GM12878 (cell line): Measurements from ENCODE around the gene IFITM5. TPM values are rescaled to one million over a fixed set of nuclear protein-coding genes. Genes with fewer than 3 reads are reported as not detected.

Experiments
- ATAC-seq: fragments of 200-7000 bp; cut with Tn5 transposase; 3 replicates; pipeline ENCODE4 v1.9.1; 2020; ENCODE audit warnings: mild to moderate bottlenecking, moderate library complexity
- BruUV-seq: library from RNA; stranded (reverse); fragments of 400-500 nt; replicated peaks from 2 replicates; lab custom pipeline; 2021; lab: Mats Ljungman, UMichigan
- CTCF ChIA-PET: fragments of 300-600 bp; sonication (Branson Sonifier 250); formaldehyde crosslinking; extraction: SDS; loops from one replicate; lab custom pipeline; 2021; ENCODE audit warnings: inconsistent platforms; lab: Yijun Ruan, JAX
- POLR2A ChIA-PET: fragments of 350-600 bp; formaldehyde crosslinking; extraction: SDS; loops from one replicate; lab custom pipeline; 2021; ENCODE audit warnings: inconsistent platforms; lab: Charles Lee
- RAD21 ChIA-PET: fragments of 300-600 bp; sonication (Branson Sonifier 250); formaldehyde crosslinking; loops from one replicate; lab custom pipeline; 2023; ENCODE audit warnings: antibody characterized with exemption; ENCODE audit not compliant: unreplicated experiment; lab: Charles Lee
- SMC1A ChIA-PET: fragments of 300-600 bp; sonication (Branson Sonifier 250); formaldehyde crosslinking; loops from one replicate; lab custom pipeline; 2023; ENCODE audit not compliant: unreplicated experiment, uncharacterized antibody; lab: Charles Lee
- DNase-seq: peaks from one replicate; pipeline ENCODE4 v3.0.0-alpha.2; 2011; ENCODE audit warnings: low read depth, low spot score
- FAIRE-seq: peaks from 3 replicates; lab custom pipeline; 2011; peaks lifted over from hg19 to GRCh38; lab: Jason Lieb, UNC
- H2AFZ ChIP-seq: 2 replicates; pipeline ENCODE4 v1.6.0; 2011; ENCODE audit warnings: low read depth, low read length, control low read depth; ENCODE audit not compliant: control insufficient read depth
- H3K27ac ChIP-seq: 2 replicates; pipeline ENCODE4 v1.5.1; 2011; ENCODE audit warnings: control low read depth; ENCODE audit not compliant: control insufficient read depth, insufficient read depth
- H3K27me3 ChIP-seq, 2 experiments: replicated peaks in 1 of 2; 2 replicates each; pipeline versions ENCODE4 v1.6.0 to v1.6.1; 2011; ENCODE audit warnings: low read length in 1 of 2; ENCODE audit not compliant: control insufficient read depth in 2 of 2, insufficient read depth in 2 of 2
- H3K36me3 ChIP-seq, 2 experiments: 2 replicates each; pipeline ENCODE4 v1.5.1; 2011; ENCODE audit warnings: low read length in 1 of 2; ENCODE audit not compliant: control insufficient read depth in 2 of 2, insufficient read depth in 2 of 2
- H3K4me1 ChIP-seq: 2 replicates; pipeline ENCODE4 v1.6.1; 2011; ENCODE audit warnings: mild to moderate bottlenecking, low read length, moderate library complexity, mixed read lengths; ENCODE audit not compliant: control insufficient read depth, insufficient read depth
- H3K4me2 ChIP-seq: 2 replicates; pipeline ENCODE4 v1.6.0; 2011; ENCODE audit warnings: control low read depth; ENCODE audit not compliant: control insufficient read depth, insufficient read depth
- H3K4me3 ChIP-seq: fragments of 200-600 bp; sonication (generic); 2 replicates; pipeline ENCODE4 v1.5.1; 2016
- H3K79me2 ChIP-seq: 2 replicates; pipeline ENCODE4 v1.6.0; 2011; ENCODE audit warnings: low read length; ENCODE audit not compliant: control insufficient read depth, insufficient read depth
- H3K9ac ChIP-seq: 2 replicates; pipeline ENCODE4 v1.8.0; 2011; ENCODE audit warnings: low read length, control low read depth, mixed read lengths; ENCODE audit not compliant: control insufficient read depth, insufficient read depth
- H3K9me3 ChIP-seq: replicated peaks from 3 replicates; pipeline ENCODE4 v1.5.1; 2011; ENCODE audit warnings: mild to moderate bottlenecking, low read length; ENCODE audit not compliant: control insufficient read depth, insufficient read depth
- H4K20me1 ChIP-seq: 2 replicates; pipeline ENCODE4 v1.6.0; 2011; ENCODE audit not compliant: control insufficient read depth, insufficient read depth
- ATF7 ChIP-seq: fragments of 450-650 bp; IDR thresholded peaks from 2 replicates; pipeline ENCODE4 v1.6.1; 2016; ENCODE audit warnings: low read depth, mild to moderate bottlenecking
- EZH2 ChIP-seq: IDR thresholded peaks from 2 replicates; pipeline ENCODE4 v1.6.1; 2012; ENCODE audit warnings: low read depth, mild to moderate bottlenecking, control low read depth, inconsistent platforms, low read length, borderline replicate concordance; ENCODE audit not compliant: control insufficient read depth
- FOXK2 ChIP-seq: fragments of 450-650 bp; IDR thresholded peaks from 2 replicates; pipeline ENCODE4 v1.6.1; 2017; ENCODE audit warnings: mild to moderate bottlenecking, moderate library complexity
- HDAC2 ChIP-seq: fragments of 200-600 bp; sonication (generic); IDR thresholded peaks from 2 replicates; pipeline ENCODE4 v1.6.1; 2017
- PKNOX1 ChIP-seq: fragments of 450-650 bp; IDR thresholded peaks from 2 replicates; pipeline ENCODE4 v1.6.1; 2016; ENCODE audit warnings: mild to moderate bottlenecking
- SKIL ChIP-seq: fragments of 450-650 bp; IDR thresholded peaks from 2 replicates; pipeline ENCODE4 v1.6.1; 2017; ENCODE audit warnings: mild to moderate bottlenecking, low read depth, inconsistent platforms; ENCODE audit not compliant: poor library complexity, severe bottlenecking
- SUZ12 ChIP-seq: fragments of 200-600 bp; sonication (generic); IDR thresholded peaks from one replicate; pipeline ENCODE4 v1.6.1; 2018; ENCODE audit warnings: antibody characterized with exemption, mild to moderate bottlenecking; ENCODE audit not compliant: unreplicated experiment
- WGBS: methylation state at CpG from one replicate; pipeline ENCODE4 v1.1.6; 2016; ENCODE audit warnings: low lambda C conversion rate; ENCODE audit not compliant: insufficient replicate concordance, insufficient coverage; ENCODE audit errors: missing lambda C conversion rate; 5-methylcytosine and 5-hydroxymethylcytosine counted together
- in situ Hi-C: fragments of 300-500 bp; cut with MboI; formaldehyde crosslinking; loops from 9 replicates; pipeline ENCODE4 v1.14.3; 2018; ENCODE audit warnings: mixed read lengths
- intact Hi-C: fragments of 100-400 bp; cut with micrococcal nuclease; formaldehyde crosslinking; loops from one replicate; pipeline ENCODE4 v1.14.2; 2022; ENCODE audit not compliant: unreplicated experiment
- polyA plus RNA-seq, 11 experiments: library from polyadenylated mRNA; depleted of rRNA in 4 of 11; unstranded in 6 of 11; stranded (reverse) in 5 of 11; fragments of >200 nt; fragmentation: Nextera tagmentation in 4 of 11; fragmentation: Illumina TruSeq in 1 of 11; extraction: Ambion mirVana in 4 of 11; extraction: Trizol in 1 of 11; gene quantifications; 1 replicate in 1 of 11; 2 replicates in 10 of 11; pipeline versions ENCODE4 v1.2.1 to v1.2.3, GENCODE V29; 2011 to 2016; ENCODE audit warnings: inconsistent platforms in 2 of 11, missing spikeins in 2 of 11, low read depth in 1 of 11
- total RNA-seq, 4 experiments: library from RNA; depleted of rRNA in 3 of 4; stranded (reverse); fragments of >200 nt in 3 of 4; fragmentation: Illumina TruSeq in 1 of 4; extraction: Trizol in 1 of 4; gene quantifications; 2 replicates each; pipeline versions ENCODE4 v1.2.1 to v1.2.3, GENCODE V29; 2013 to 2021
- TF ChIP-seq, protein P1 (sequence below): IDR thresholded peaks from 2 replicates; pipeline ENCODE4 v1.6.1; 2011; ENCODE audit warnings: low read depth, low read length, improper control_type of control experiment, borderline replicate concordance
- TF ChIP-seq, protein P2 (sequence below): IDR thresholded peaks from 2 replicates; pipeline ENCODE4 v1.6.1; 2012; ENCODE audit warnings: improper control_type of control experiment, low read depth, low read length; ENCODE audit not compliant: insufficient replicate concordance

Gene IFITM5
- total and polyA plus RNA-seq, 10 of the 15 experiments (the other 5 are each of a cell fraction or from before 2014, with no cell fraction given): not detected

DNA sequence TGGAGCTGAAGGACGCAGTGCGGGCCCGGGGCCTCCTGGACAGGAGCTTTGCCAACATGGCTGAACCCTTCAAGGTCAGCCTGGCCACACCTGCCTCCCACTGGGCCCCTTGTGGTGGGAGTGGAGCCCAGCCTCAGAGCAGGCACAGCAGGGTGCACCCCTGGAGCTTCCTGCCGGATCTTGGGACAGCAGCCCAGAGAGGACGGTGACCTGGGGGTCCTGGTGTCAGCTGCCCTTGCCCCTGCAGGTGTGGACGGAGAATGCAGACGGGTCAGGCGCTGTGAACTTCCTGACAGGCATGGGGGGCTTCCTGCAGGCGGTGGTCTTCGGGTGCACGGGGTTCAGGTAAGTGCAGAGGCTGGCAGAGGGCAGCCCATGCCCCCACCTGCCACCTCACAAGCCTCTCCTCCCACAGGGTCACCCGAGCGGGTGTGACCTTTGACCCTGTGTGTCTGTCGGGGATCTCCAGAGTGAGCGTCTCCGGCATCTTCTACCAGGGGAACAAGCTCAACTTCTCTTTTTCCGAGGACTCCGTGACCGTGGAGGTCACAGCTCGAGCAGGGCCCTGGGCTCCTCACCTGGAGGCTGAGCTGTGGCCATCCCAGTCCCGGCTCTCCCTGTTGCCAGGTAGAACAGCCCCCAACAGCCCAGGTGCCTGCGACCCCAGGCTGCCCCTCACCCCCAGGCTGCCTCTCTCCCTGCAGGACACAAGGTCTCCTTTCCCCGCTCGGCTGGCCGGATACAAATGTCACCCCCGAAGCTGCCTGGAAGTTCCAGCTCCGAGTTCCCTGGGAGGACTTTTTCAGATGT is 5.3 kb downstream of the IFITM5 start (continued):
- TF ChIP-seq SKIL: no peak

DNA sequence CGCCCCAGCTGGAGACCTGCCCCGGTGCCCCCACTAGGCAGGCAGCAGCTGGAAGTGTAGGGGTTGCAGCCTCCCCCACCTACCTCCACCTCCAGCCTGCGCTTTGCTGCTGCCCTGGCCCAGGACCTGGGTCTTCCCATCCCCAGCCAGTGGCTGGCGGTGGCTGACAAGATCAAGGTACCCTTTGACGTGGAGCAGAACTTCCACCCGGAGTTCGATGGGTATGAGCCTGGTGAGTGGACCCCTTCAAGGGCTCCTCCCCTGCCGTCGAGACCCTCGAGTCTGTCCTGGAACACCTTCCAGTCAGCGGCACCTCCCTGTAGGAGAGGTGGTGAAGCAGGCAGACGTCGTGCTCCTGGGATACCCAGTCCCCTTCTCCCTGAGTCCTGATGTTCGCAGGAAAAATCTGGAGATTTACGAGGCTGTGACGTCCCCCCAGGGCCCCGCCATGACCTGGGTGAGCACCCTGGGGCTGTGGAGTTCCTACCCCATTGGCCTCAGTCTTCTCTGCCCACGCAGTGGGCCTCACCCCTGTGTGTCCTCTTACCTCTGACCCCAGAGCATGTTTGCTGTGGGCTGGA is 6.0 kb downstream of the IFITM5 start:
- ChIA-PET POLR2A (interaction anchor here (1.5 kb wide), 1 partner anchor 9 kb away, joined by 4 read pairs; no protein-coding TSS in a partner anchor), CTCF (no interaction called here), SMC1A (no interaction called here), RAD21 (no interaction called here)
- Histone ChIP-seq H3K27ac (no peak overlapping the region), H3K27me3 (peaks cover 0 to 2% of the 10 kb centered on the region in 2 experiments; a peak in 2 of 4 replicates), H3K79me2 (no peaks in the 10 kb centered on the region), H3K36me3 (no peaks in the 10 kb centered on the region), H3K4me2 (no peak overlapping the region), H3K4me1 (peaks cover 5% of the 10 kb centered on the region; the same call in 1 of the 2 replicates), H3K4me3 (no peak overlapping the region), H4K20me1 (no peaks in the 10 kb centered on the region), H3K9me3 (no peaks in the 10 kb centered on the region), H3K9ac (no peak overlapping the region), H2AFZ (no peak overlapping the region)
- ATAC-seq (no peak), DNase-seq (no peak), FAIRE-seq (no peak)
- TF ChIP-seq, protein P1, sequence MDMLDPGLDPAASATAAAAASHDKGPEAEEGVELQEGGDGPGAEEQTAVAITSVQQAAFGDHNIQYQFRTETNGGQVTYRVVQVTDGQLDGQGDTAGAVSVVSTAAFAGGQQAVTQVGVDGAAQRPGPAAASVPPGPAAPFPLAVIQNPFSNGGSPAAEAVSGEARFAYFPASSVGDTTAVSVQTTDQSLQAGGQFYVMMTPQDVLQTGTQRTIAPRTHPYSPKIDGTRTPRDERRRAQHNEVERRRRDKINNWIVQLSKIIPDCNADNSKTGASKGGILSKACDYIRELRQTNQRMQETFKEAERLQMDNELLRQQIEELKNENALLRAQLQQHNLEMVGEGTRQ: no peak
- TF ChIP-seq HDAC2 (no peak), SUZ12 (no peak), EZH2 (no peak), ATF7 (no peak), FOXK2 (no peak), PKNOX1 (no peak)
- TF ChIP-seq, protein P2, sequence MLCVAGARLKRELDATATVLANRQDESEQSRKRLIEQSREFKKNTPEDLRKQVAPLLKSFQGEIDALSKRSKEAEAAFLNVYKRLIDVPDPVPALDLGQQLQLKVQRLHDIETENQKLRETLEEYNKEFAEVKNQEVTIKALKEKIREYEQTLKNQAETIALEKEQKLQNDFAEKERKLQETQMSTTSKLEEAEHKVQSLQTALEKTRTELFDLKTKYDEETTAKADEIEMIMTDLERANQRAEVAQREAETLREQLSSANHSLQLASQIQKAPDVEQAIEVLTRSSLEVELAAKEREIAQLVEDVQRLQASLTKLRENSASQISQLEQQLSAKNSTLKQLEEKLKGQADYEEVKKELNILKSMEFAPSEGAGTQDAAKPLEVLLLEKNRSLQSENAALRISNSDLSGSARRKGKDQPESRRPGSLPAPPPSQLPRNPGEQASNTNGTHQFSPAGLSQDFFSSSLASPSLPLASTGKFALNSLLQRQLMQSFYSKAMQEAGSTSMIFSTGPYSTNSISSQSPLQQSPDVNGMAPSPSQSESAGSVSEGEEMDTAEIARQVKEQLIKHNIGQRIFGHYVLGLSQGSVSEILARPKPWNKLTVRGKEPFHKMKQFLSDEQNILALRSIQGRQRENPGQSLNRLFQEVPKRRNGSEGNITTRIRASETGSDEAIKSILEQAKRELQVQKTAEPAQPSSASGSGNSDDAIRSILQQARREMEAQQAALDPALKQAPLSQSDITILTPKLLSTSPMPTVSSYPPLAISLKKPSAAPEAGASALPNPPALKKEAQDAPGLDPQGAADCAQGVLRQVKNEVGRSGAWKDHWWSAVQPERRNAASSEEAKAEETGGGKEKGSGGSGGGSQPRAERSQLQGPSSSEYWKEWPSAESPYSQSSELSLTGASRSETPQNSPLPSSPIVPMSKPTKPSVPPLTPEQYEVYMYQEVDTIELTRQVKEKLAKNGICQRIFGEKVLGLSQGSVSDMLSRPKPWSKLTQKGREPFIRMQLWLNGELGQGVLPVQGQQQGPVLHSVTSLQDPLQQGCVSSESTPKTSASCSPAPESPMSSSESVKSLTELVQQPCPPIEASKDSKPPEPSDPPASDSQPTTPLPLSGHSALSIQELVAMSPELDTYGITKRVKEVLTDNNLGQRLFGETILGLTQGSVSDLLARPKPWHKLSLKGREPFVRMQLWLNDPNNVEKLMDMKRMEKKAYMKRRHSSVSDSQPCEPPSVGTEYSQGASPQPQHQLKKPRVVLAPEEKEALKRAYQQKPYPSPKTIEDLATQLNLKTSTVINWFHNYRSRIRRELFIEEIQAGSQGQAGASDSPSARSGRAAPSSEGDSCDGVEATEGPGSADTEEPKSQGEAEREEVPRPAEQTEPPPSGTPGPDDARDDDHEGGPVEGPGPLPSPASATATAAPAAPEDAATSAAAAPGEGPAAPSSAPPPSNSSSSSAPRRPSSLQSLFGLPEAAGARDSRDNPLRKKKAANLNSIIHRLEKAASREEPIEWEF: no peak
- whole genome bisulfite sequencing: 90% methylated on average over 18 of the region's 18 CpGs
- intact Hi-C loops: no loop called here
- no TSS peak for BruUV-seq
- in situ Hi-C loops: no loop called here
